ENCODE data around the gene PRM2.

DNA sequence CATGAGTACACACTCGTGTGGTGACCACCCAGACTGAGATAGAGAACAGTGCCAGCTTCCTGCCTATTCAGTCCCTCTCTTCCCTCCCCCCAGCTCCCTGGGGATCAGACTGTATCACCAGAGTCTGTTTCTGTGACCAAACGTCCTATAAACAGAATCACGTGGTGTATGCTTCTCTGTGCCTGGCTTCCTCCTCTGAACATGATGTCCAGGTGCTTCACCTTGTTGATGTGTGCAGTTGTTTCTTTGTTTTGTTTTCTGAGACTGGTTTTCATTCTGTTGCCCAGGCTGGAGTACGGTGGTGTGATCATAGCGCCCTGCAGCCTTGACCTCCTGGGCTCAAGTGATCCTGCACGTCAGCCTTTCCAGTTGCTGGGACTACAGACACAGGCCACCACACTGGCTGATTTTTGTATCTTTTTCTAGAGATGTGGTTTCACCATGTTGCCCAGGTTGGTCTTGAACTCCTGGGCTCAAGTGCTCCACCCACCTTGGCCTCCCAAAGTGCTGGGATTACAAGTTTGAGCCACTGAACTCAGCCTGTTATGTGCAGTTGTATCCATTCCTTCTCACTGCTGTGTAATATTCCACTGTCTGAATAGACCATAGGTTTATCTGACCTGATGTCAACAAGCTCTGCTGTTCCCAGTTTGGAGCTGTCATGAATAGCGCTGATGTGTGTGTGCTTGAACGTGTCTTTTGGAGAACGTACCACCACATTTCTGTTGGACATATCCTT, 33.8 kb upstream of the PRM2 start:
- TF ChIP-seq POLR2AphosphoS5 (IDR thresholded peaks at IDR 0.05; ENCODE audit: low read depth, low read length), result no peak
- TF ChIP-seq, protein P1, sequence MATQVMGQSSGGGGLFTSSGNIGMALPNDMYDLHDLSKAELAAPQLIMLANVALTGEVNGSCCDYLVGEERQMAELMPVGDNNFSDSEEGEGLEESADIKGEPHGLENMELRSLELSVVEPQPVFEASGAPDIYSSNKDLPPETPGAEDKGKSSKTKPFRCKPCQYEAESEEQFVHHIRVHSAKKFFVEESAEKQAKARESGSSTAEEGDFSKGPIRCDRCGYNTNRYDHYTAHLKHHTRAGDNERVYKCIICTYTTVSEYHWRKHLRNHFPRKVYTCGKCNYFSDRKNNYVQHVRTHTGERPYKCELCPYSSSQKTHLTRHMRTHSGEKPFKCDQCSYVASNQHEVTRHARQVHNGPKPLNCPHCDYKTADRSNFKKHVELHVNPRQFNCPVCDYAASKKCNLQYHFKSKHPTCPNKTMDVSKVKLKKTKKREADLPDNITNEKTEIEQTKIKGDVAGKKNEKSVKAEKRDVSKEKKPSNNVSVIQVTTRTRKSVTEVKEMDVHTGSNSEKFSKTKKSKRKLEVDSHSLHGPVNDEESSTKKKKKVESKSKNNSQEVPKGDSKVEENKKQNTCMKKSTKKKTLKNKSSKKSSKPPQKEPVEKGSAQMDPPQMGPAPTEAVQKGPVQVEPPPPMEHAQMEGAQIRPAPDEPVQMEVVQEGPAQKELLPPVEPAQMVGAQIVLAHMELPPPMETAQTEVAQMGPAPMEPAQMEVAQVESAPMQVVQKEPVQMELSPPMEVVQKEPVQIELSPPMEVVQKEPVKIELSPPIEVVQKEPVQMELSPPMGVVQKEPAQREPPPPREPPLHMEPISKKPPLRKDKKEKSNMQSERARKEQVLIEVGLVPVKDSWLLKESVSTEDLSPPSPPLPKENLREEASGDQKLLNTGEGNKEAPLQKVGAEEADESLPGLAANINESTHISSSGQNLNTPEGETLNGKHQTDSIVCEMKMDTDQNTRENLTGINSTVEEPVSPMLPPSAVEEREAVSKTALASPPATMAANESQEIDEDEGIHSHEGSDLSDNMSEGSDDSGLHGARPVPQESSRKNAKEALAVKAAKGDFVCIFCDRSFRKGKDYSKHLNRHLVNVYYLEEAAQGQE (IDR thresholded peaks at IDR 0.05; ENCODE audit: insufficient read depth in 1 of 2, low read depth in 2 of 2, low read length in 2 of 2), result no peak
- no peak for TF ChIP-seq SIN3A (IDR thresholded peaks at IDR 0.05; ENCODE audit: borderline replicate concordance, insufficient read depth, low read length)

Data from PFSK-1 (cell line).